Fibroblast of skin of left biceps (primary cell): Measurements from ENCODE around the gene NFYC.

ENCODE experiments used
- DNase-seq, 2 experiments: peaks; one replicate each; pipeline ENCODE4 v3.0.0-alpha.2; 2013; ENCODE audit warnings: low read depth in 2 of 2

Gene NFYC

DNA sequence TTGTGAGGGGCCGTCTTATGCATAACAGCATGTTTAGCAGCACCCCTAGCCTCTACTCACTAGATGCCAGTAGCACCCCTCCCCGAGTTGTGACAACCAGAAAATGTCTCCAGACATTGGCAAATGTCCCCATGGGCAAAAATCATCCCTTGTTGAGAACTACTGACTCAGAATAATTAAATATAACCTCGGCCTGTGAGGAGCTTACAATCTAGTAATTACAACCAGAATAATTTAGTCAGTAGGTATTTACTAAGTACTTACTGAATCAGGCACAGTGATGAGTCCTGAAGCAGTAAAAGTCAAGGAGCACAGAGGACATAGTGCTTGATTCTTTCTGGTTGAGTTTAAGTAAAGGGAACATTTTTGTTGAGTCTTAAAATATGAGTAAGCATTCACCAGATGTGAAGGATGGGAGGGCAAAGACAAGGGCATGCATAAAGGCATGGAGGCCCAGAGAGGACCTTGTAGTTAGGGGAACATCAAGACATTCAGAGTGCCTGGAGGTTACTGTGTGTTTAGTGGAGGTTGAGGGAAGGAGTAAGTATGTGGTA lies 48.0 kb downstream of the NFYC start:
- no peak for DNase-seq

DNA sequence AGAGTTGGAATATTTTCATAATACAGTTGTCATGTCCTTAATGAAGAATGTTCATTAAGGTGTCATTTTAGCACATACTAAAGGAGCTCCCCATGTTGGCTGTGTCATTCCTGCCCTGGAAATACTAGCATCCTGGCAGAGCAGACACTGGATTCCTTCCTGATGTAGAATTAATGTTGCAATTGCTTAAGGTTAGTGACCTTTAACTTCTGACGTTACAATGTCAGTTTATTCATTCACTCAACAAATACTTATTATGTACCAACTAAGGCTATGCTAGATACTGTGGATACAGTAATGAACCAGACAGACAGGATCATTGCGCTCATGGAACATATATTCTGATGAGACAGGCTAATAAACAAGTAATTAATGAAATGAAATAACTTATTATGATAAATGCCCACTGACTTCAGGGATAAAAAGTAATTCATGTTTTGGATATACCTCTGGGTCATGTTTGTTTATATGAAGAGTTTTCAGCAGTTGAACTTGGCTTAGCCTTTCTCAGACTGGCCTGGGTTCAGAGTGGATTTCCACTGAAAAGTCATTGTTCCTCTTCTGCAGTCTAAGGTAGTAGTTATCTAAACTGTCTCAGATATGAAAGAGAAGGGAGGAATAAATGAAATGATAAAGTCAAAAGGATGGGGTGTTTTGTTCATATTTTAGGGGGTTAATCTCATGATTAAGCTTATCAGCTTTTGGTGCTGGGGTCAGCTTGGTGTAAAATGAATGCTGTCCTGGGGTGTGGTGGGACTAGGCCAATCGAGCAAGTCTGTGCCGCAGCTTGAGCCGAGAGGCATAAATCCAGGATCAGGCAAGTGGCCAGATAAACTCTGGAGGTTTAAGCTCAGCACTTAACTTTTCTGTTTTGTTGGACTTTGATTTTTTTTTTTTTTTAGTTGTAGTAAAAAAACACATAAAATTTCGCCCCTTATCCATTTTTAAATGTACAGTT lies 48.8 kb downstream of the NFYC start:
- DNase-seq: no peak

DNA sequence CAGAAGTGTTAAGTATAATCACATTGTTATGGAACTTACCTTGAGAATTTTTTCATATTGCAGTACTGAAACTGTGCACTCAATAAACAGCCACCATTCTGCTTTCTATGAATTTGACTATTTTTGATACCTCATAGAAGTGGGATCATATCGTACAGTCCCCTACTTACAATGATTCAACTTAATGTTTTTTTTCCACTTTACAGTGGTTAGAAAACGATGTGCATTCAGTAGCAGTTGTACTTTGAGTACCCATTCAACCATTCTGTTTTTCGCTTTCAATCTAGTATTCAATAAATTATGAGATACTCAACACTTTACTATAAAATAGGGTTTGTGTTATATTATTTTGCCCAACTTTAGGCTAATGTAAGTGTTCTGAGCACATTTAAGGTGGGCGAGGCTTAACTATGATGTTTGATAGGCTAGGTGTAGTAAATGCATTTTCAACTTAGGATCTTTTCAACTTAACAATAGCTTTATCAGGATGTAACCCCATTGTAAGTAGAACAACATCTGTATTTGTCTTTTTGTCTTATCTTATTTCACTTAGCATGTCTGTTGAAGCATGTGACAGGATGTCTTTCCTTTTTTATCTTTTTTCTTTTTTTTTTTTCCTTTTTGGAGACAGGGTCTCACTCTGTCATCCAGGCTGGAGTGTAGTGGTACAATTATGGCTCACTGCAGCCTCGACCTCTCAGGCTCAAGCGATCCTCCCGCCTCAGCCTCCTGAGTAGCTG lies 49.7 kb downstream of the NFYC start:
- DNase-seq: no peak

DNA sequence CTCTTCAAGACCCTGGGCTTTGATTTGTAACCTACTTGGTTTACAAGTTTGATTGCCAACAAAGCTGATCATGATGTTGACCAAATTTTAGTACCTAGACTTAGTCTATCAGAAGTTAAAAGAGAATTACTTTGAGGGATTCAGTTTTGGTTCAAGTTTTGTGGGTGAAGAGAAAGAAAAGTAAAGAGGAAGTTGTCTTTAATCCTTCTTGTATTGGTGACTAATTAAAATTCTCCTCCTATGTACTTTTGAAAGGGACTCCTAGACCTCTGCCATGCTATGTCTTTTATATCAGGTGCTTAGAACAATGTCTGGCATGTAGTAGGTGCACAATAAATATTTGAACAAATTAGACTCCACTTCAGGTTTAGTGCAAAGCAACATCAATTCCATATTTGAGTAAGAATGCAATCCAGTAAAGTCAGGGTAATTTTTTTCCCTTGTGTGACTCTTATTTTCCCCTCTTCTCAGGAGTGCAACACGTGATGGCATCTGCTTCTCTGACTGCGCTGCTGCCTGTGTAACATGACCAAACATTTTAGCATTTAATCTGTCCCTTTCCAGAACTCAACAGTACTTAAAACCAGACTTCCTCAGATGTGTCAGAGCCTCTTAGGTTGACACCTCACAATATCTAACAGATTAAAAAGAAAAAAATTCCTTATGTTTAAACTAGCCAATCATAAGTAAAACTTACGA lies 51.0 kb downstream of the NFYC start:
- DNase-seq: no peak

DNA sequence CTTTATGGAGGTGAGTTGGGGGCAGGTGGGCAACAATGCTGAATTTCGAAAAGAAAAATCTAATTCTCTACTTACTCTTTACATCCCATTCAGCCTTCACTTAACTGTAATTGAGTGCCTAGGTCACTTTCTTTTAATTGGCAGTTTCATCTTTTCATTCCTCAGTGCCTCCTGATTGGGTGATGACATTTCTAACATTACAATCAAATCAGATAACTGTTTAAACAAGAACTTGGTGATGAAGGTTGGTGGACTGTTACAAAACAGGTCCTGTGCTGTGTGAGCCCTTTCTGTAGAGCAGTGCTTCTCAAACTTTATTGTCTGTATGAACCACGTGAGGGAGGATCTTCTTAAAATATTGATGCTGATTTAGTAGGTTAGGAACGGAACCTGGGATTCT lies 51.9 kb downstream of the NFYC start:
- no peak for DNase-seq

DNA sequence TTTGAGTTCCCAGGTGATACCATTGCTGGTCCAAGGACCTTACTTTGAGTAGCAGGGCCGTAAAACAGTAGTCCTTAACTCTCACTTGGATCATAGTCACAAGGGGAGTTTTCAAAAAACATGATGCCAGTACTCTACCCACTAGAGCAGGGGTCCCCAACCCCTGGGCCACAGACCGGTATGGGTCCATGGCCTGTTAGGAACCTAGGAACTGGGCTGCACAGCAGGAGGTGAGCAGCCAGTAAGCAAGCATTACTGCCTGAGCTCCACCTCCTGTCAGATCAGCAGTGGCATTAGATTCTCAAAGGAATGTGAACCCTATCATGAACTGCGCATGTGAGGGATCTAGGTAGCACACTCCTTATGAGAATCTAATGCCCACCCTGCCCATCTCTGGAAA lies 52.4 kb downstream of the NFYC start:
- no peak for DNase-seq

DNA sequence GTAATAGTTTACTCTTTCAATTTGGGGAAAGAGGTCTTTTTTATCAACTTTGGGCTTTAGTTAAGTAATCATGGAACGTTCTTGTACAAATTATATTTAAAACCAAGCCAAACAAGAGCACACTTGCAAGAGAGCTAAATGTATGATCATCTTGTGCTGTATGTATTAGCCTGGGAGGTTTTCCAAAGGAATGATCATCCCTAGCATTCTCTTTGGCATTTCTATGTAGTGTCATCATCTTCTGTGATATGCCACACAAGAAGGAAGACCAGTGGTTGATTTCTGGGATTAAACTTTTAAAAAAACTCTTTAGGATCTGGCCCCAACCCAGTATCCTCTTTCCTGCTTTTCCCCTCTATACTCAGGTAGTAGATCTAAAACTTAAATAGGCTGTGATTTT lies 53.7 kb downstream of the NFYC start:
- DNase-seq: peak; percentile 49 to 56

DNA sequence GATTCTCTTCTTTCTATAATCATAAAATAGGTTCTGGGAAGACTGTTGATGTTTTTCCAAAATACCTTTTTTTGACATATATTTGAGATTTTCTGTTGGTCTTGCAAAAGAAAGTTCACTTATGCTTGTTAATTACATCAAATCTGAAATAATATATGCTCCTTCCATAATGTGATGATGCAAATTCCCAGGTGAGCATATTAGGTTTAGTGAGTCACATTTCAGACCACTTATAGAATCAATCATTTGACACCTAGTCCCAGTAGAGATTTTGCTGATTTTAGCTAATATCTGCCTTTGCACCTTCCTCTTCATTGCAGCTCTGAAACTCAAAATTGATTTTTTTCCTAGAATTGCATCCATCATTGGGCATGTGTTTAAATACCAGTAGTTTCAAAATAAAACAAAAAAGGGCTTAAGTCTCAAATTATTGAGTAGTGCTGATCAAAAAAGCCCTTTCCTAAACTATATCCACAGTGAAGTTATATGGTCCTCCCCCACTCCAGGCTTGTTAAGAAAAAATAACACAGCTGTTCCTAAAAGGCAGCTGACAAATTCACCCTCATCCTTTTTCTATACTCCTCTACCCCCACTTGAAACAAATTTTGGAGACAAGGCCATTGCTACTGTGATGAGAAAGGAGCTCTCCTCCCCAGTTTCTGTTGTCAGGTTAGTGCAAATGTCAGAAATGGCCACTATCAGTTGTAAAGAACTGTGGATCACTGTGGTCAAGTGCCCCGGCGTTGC lies 55.0 kb downstream of the NFYC start:
- DNase-seq: no peak

DNA sequence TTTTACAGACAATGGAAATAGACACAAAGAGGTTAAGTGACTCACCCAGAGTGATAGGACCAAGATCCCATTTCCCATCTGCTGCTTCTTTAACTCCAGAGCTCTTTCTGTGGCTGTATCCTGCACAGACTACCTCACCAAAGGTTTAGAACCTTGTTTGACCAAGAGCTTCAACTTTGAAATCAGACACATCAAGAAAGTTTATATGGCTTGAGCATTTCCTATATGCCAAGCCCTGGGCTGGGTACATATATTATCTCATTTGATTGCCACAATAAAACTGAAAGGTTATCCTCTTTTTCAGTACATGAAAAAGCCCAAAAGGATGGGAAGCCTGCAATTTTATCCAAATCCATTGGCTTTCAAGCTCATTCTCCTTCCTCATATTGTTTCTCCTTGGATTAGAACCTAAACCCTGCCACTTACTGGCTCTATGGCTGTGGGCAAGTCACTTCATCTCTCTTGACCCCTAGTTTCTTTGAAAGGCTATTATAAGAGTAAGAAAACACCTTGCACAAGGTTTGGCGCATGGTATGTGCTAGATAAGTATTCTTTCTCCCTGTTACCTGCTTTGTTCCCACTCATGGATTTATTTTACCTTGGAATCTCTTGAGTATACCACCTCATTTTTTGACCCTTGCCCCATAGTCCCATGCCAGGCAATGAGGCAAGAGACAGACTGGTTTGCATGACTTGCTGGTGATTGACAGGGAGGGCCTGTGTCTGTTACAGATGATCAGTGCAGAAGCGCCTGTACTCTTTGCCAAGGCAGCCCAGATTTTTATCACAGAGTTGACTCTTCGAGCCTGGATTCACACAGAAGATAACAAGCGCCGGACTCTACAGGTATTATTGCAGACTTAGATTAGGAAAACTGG lies 57.6 kb downstream of the NFYC start:
- DNase-seq: no peak

DNA sequence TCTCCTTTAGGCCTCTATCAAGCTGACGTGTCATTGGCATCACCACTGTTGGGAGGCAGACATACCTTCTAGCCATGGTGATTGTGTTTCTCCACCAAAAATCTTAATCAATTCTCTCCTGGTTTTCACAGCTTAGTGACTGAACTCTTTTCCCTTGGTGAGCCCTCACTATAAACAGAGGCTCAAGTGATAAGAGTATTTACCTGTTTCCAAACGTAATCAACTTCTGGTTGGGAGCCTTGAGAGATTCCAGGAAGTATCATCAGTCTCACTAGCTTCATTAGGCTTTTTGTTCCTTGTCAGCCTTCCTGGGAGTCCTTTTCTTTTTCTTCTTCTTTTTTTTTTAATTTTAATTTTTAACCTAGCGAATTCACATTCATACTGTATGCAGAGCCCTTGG lies 58.3 kb downstream of the NFYC start:
- no peak for DNase-seq

DNA sequence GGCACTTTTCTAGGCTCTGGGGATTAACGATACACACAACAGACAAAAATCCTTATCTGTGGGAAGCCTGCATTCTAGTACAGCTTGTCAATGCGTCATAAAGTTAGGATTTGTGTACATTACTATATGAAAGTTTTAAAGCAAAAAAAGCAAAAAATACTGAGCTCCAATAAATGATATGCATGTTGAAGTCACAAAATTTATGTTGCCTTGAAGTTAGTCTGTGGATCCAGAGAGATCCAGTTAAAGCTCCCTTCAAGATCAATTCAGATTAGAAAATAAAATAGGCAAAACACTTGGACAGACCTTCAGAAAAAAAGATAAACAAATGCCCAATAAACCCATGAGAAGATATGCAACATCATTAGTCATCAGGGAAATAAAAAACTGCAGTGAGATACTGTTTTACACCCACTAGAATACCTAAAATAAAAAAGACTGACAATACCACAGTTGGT lies 59.0 kb downstream of the NFYC start:
- DNase-seq: no peak

DNA sequence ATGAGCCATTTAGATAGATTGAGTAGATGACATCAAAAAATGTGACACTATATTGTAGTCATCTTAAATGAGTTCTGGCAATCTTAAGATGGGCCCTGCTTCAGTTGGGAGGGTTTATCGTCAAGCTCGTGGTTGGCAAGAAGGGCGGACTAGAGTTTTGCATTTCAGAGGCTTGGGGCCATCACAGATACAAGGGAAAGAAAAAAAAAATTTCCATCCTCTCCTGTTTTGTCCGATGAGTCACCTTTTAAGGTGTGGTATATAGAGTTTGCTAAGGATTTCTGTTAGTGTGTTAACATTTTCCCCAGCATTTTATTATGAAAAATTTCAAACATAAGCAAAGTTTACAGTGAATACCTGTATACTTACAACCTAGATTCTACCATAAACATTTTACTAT lies 60.3 kb downstream of the NFYC start:
- no peak for DNase-seq

DNA sequence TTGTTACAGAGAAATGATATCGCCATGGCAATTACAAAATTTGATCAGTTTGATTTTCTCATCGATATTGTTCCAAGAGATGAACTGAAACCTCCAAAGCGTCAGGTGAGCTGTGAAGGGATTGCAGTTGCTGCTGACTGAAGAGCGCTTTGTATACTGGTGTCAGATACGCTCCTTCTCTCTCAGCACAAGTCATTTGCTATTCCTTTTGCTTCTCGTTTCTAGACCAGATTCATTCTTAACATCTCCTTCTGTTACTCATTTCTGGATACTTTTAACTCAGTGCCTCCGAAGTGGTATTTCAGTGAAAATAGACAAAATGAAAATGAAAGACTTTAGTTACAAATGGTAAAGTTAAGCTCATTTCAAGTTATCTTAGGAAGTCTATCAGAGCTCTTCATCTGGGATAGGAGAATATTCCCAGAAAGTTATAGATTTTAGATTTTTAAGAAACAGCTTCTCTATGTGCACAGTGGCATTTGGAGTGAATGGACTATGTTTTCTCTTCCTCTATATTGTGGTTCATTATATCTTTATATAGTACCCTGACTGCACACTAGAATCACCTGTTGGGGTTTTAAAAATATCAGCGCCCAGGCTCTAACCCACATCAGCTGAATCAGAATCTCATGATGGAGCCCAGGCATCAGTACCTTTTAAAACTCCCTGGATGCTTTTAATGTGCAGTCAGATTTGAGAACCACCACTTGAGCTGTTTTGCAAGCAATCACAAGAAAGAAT lies 61.8 kb downstream of the NFYC start:
- DNase-seq: no peak

DNA sequence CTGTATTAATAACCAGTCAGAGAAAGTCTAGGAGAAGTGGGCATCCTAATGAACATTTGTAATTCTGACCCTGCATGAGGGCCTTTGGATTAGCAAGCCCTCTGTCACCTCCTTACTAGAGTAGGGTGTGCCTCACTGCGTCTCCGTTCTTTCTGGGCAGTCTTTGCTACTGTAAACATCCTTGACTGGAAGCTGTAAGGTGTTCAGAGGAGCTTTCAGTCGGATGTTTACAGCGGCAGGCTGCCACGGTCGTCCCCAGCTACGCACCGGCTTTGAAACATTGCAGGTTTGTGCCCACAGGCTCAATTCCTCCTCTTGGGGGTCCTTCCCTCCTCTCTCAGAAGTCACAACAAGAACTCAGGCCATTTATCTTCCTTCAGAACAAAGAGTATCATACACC lies 62.7 kb downstream of the NFYC start:
- DNase-seq: no peak

DNA sequence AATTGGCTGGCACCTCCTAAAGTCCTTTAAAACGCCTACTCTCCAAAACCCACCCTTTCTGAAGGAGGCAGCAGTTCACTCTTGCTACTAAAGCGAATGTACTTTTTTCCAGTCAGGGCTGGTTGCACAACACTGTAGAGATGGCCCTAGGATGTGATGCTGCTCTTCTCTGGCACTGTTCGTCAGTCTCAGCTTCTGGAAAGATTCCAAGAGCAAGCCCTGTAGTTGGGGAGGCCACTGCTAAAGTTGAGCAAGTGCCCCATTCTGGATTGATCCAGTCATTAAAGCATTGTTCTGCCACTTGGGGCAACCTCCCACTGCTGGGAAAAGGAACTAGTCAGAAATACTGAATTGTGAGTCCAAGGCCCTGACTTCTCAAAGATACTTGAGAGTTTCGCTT lies 63.6 kb downstream of the NFYC start:
- DNase-seq: no peak

DNA sequence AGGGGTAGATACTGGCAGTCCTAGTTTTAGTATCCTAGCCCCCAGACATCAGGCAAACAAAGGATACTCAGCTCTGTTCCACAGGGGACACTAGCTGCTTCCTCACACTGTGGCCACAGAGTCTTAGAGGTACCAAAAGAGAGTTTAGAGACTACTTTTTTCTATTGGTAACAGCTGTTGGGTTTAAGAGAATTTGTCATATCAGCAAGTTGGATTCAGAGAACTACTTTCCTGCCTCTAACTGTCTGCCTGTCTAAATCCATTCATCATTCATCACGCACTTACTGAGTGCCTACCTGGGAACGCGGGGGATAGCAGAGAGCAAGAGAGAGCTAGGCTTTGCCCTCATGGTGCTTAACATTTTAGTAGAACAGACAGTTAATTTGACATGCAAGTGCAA lies 65.0 kb downstream of the NFYC start:
- no peak for DNase-seq

DNA sequence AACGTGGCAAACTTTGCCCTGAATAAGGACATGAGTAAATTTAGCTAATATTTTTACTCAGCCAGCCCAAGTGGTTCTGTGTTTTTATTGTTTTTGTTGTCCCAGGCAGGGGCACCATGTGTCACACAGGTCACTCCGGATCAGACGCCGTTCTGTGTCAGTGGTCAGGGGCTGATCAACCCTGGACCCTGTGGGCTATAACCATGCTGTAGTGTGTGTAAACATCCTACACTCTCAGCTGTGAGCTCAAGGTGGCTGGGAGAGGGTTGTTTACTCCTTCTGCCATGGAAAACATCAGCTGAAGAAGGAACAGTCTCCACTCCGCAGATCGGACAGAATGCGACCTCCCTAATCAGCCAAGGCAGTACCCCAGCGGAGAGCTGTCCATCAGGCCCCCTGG lies 65.6 kb downstream of the NFYC start:
- DNase-seq: no peak

DNA sequence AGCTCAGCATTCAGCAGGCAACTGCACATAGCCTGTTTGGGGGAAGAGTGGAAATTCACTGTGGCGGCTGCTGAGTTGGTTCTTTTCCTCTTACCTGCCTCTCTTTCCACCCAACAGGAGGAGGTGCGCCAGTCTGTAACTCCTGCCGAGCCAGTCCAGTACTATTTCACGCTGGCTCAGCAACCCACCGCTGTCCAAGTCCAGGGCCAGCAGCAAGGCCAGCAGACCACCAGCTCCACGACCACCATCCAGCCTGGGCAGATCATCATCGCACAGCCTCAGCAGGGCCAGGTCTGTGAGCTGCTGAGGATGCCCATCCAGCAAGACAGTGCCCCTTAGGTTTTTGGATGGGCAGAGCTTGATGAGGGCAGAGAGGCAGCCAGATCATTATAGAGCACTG lies 66.5 kb downstream of the NFYC start:
- no peak for DNase-seq

DNA sequence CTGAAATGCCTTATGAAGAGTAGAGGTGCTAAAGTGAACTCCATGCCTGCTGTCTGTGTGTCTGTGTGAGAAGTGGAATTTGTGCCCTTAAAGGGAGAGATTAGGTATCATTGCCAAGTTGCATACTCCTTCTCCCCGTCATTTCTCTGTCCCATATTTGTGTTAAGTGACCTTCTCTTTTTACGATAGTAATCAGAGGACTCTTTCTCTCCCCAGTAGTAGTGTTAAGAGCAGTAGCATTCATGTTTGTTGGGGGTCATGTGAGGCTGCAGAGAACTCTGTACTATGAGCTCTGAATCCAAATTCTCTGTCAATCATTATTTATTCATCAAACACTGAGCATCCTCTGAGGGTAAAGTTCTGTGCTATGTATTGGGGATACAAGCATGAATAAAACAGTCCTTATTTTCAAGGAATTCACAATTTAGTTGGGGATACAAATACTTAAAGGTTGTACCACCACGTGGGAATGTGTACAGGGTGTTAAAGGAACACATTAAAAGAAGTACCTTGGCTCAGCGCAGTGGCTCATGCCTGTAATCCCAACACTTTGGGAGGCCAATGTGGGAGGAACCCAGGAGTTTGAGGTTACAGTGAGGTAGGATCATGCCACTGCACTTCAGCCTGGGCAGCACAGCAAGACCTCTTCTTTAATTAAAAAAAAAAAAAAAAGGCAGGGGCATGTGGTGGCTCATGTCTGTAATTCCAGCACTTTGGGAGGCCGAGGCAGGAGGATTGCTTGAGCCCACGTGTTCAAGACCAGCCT lies 67.3 kb downstream of the NFYC start:
- no peak for DNase-seq
